IMR-90 (cell line): ENCODE data around the gene AP4B1.

ENCODE experiments used
- POLR2A ChIP-seq: IDR thresholded peaks from 2 replicates; pipeline ENCODE4 v1.6.1; 2012; ENCODE audit warnings: mild to moderate bottlenecking, low read depth, low read length
- RAD21 ChIP-seq: IDR thresholded peaks from 2 replicates; pipeline ENCODE4 v1.6.1; 2012; ENCODE audit warnings: low read length, improper control_type of control experiment
- SMC3 ChIP-seq: fragments of 150-350 bp; IDR thresholded peaks from 2 replicates; pipeline ENCODE4 v1.6.1; 2016; ENCODE audit warnings: low read depth, mild to moderate bottlenecking, antibody characterized with exemption, low read length, moderate library complexity
- TF ChIP-seq, protein P1 (sequence below): conservative IDR thresholded peaks from 2 replicates; pipeline ENCODE4 v1.5.1; 2012; ENCODE audit warnings: mild to moderate bottlenecking, low read depth, low read length, improper control_type of control experiment

DNA sequence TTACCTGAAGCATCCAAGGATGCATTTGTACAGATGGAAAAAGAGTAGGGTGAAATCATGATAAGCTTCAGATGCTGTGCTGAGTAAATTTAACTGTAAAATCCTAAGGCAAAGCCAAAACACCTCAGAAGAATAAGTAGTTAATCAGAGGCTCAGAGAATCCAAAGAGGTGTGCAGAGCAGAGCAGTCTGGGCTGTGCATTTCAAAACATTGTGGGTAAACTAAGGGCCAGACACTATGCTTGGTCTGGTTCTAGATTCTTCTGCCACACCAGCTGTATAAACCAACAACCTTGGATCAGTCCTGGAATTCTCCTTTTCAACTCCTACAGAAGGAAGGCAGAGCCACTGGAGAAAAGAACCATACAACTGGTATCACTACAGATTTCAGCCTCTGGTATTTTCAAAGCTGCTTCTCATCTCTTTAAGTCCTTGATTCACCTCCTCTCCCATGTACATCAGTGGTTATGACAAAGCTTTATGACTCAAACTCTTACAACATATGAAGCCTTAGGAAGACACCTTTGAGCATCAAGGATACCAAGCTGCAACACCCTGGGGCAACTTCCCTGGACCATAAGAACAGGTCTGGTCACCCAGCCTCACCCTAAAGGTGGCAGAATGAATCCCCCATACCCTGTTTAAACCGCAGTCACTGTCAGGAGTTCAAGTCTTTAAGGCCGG, 12.9 kb upstream of the AP4B1 start:
- no peak for TF ChIP-seq POLR2A
- no peak for TF ChIP-seq RAD21
- TF ChIP-seq SMC3: no peak
- TF ChIP-seq, protein P1, sequence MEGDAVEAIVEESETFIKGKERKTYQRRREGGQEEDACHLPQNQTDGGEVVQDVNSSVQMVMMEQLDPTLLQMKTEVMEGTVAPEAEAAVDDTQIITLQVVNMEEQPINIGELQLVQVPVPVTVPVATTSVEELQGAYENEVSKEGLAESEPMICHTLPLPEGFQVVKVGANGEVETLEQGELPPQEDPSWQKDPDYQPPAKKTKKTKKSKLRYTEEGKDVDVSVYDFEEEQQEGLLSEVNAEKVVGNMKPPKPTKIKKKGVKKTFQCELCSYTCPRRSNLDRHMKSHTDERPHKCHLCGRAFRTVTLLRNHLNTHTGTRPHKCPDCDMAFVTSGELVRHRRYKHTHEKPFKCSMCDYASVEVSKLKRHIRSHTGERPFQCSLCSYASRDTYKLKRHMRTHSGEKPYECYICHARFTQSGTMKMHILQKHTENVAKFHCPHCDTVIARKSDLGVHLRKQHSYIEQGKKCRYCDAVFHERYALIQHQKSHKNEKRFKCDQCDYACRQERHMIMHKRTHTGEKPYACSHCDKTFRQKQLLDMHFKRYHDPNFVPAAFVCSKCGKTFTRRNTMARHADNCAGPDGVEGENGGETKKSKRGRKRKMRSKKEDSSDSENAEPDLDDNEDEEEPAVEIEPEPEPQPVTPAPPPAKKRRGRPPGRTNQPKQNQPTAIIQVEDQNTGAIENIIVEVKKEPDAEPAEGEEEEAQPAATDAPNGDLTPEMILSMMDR: no peak
